ENCODE measurements around the gene PARD3.
"Not testable (repeated sequence)": the region's sequence is repeated elsewhere in the genome, so short reads cannot be mapped to it uniquely, and the experiment has no call there.

PARD3 gene

GRCh38 chr10:34715511-34716187 lies 99.4 kb downstream of the PARD3 start:
- no peak for DNase-seq (ENCODE audit: low spot score)

GRCh38 chr10:34713875-34714274 lies 101.2 kb downstream of the PARD3 start:
- no peak for DNase-seq (ENCODE audit: low spot score)

GRCh38 chr10:34711500-34711899 lies 103.6 kb downstream of the PARD3 start:
- DNase-seq (ENCODE audit: low spot score), result no peak

GRCh38 chr10:34710391-34710751 lies 104.7 kb downstream of the PARD3 start:
- DNase-seq (ENCODE audit: low spot score), result peak; percentile 78

GRCh38 chr10:34709637-34710390 lies 105.3 kb downstream of the PARD3 start:
- no peak for DNase-seq (ENCODE audit: low spot score)

- no peak for DNase-seq (ENCODE audit: low spot score)
Measured at GRCh38 chr10:34707656-34708055, 107.4 kb downstream of the PARD3 start.

GRCh38 chr10:34706992-34707391 lies 108.1 kb downstream of the PARD3 start:
- DNase-seq (ENCODE audit: low spot score), result not testable (repeated sequence)

GRCh38 chr10:34706147-34706546 lies 108.9 kb downstream of the PARD3 start:
- no peak for DNase-seq (ENCODE audit: low spot score)

- DNase-seq (ENCODE audit: low spot score), result no peak
Measured at GRCh38 chr10:34705563-34705962, 109.5 kb downstream of the PARD3 start.

GRCh38 chr10:34704526-34705184 lies 110.4 kb downstream of the PARD3 start:
- DNase-seq (ENCODE audit: low spot score), result no peak

GRCh38 chr10:34702982-34703381 lies 112.1 kb downstream of the PARD3 start:
- DNase-seq (ENCODE audit: low spot score), result no peak

GRCh38 chr10:34702093-34702937 lies 112.8 kb downstream of the PARD3 start:
- DNase-seq (ENCODE audit: low spot score), result no peak

- DNase-seq (ENCODE audit: low spot score), result no peak
Measured at GRCh38 chr10:34701194-34701593, 113.9 kb downstream of the PARD3 start.

GRCh38 chr10:34700752-34701151 lies 114.3 kb downstream of the PARD3 start:
- DNase-seq (ENCODE audit: low spot score), result not testable (repeated sequence)

GRCh38 chr10:34699904-34700517 lies 115.1 kb downstream of the PARD3 start:
- DNase-seq (ENCODE audit: low spot score), result no peak

GRCh38 chr10:34698979-34699378 lies 116.1 kb downstream of the PARD3 start:
- DNase-seq (ENCODE audit: low spot score), result peak; percentile 68

- no peak for DNase-seq (ENCODE audit: low spot score)
Measured at GRCh38 chr10:34698248-34698831, 116.8 kb downstream of the PARD3 start.

GRCh38 chr10:34697351-34698247 lies 117.5 kb downstream of the PARD3 start:
- DNase-seq (ENCODE audit: low spot score), result no peak

- DNase-seq (ENCODE audit: low spot score), result peak; percentile 82
Measured at GRCh38 chr10:34696423-34696822, 118.7 kb downstream of the PARD3 start.

- no peak for DNase-seq (ENCODE audit: low spot score)
Measured at GRCh38 chr10:34690383-34691049, 124.6 kb downstream of the PARD3 start.

Measured in RKO (cell line).